WTC11 (cell line): ENCODE measurements around the gene CD226. TPM values are rescaled to one million over a fixed set of nuclear protein-coding genes. Genes with fewer than 3 reads are reported as not detected.

ENCODE experiments used
- ATAC-seq: fragments of 200-7000 bp; cut with Tn5 transposase; 2 replicates; pipeline ENCODE4 v1.10.0; 2021; ENCODE audit warnings: mild to moderate bottlenecking, moderate library complexity
- CTCF ChIA-PET: fragments of 300-600 bp; sonication (Branson Sonifier 250); formaldehyde crosslinking; loops from one replicate; lab custom pipeline; 2021; ENCODE audit warnings: antibody characterized with exemption; lab: Charles Lee
- POLR2A ChIA-PET: fragments of 350-600 bp; sonication (Branson Sonifier 250); formaldehyde crosslinking; loops from one replicate; lab custom pipeline; 2021; ENCODE audit warnings: antibody characterized with exemption; lab: Charles Lee
- DNase-seq: peaks from one replicate; pipeline ENCODE4 v3.0.0; 2021; ENCODE audit warnings: low spot score
- H3K27ac Mint-ChIP-seq: 2 replicates; pipeline ENCODE4 v1.8.0; 2021; ENCODE audit warnings: mixed read lengths
- H3K27me3 Mint-ChIP-seq: 2 replicates; pipeline ENCODE4 v1.8.0; 2021; ENCODE audit warnings: low read depth, mild to moderate bottlenecking, moderate library complexity, mixed read lengths
- H3K36me3 Mint-ChIP-seq: 2 replicates; pipeline ENCODE4 v1.8.0; 2021; ENCODE audit warnings: mixed read lengths
- H3K4me1 Mint-ChIP-seq: 2 replicates; pipeline ENCODE4 v1.8.0; 2022; ENCODE audit warnings: mixed read lengths
- H3K4me3 Mint-ChIP-seq: 2 replicates; pipeline ENCODE4 v1.8.0; 2021; ENCODE audit warnings: mild to moderate bottlenecking, moderate library complexity, mixed read lengths
- H3K9me3 Mint-ChIP-seq: 2 replicates; pipeline ENCODE4 v1.8.0; 2021; ENCODE audit warnings: mixed read lengths
- CBFB ChIP-seq: sonication (generic); formaldehyde crosslinking; IDR thresholded peaks from 2 replicates; pipeline ENCODE4 v1.8.1; 2022; ENCODE audit warnings: mild to moderate bottlenecking, low read depth, missing genetic modification reagents
- CREB1 ChIP-seq: sonication (generic); formaldehyde crosslinking; IDR thresholded peaks from 2 replicates; pipeline ENCODE4 v1.8.0; 2023; ENCODE audit warnings: mild to moderate bottlenecking, missing genetic modification reagents
- ETV6 ChIP-seq: sonication (generic); formaldehyde crosslinking; IDR thresholded peaks from 2 replicates; pipeline ENCODE4 v1.8.1; 2022; ENCODE audit warnings: mild to moderate bottlenecking, missing genetic modification reagents
- KAT7 ChIP-seq: sonication (generic); formaldehyde crosslinking; IDR thresholded peaks from 2 replicates; pipeline ENCODE4 v1.8.1; 2023; ENCODE audit warnings: missing genetic modification reagents, mild to moderate bottlenecking, borderline replicate concordance
- NFYB ChIP-seq: sonication (generic); formaldehyde crosslinking; conservative IDR thresholded peaks from 2 replicates; pipeline ENCODE4 v1.8.0; 2022; ENCODE audit warnings: low read depth, missing genetic modification reagents
- NR3C1 ChIP-seq: sonication (generic); formaldehyde crosslinking; conservative IDR thresholded peaks from 2 replicates; pipeline ENCODE4 v1.8.1; 2023; ENCODE audit warnings: low read depth, mild to moderate bottlenecking, missing genetic modification reagents
- TEAD1 ChIP-seq: sonication (generic); formaldehyde crosslinking; IDR thresholded peaks from 2 replicates; pipeline ENCODE4 v1.8.0; 2022; ENCODE audit warnings: mild to moderate bottlenecking, missing genetic modification reagents
- ZNF396 ChIP-seq: fragments of 250-450 bp; sonication (Bioruptor Pico); IDR thresholded peaks from 2 replicates; pipeline ENCODE4 v1.8.0; 2021; ENCODE audit warnings: mild to moderate bottlenecking, moderate library complexity, borderline replicate concordance
- ZNF671 ChIP-seq: fragments of 250-450 bp; sonication (Bioruptor Pico); IDR thresholded peaks from 2 replicates; pipeline ENCODE4 v1.8.0; 2021; ENCODE audit warnings: mild to moderate bottlenecking
- total RNA-seq: library from RNA; stranded (reverse); gene quantifications from 3 replicates; pipeline ENCODE4 v1.2.3, GENCODE V29; 2021
- TF ChIP-seq, protein P1 (sequence below): sonication (generic); formaldehyde crosslinking; IDR thresholded peaks from 2 replicates; pipeline ENCODE4 v1.8.0; 2023; ENCODE audit warnings: mild to moderate bottlenecking, missing genetic modification reagents
- TF ChIP-seq, protein P2 (sequence below): sonication (generic); formaldehyde crosslinking; IDR thresholded peaks from 2 replicates; pipeline ENCODE4 v1.8.0; 2022; ENCODE audit warnings: mild to moderate bottlenecking, missing genetic modification reagents
- TF ChIP-seq, protein P3 (sequence below): fragments of 250-450 bp; sonication (Bioruptor Pico); IDR thresholded peaks from 2 replicates; pipeline ENCODE4 v1.9.0; 2021; ENCODE audit warnings: moderate library complexity, mild to moderate bottlenecking, inconsistent platforms, borderline replicate concordance
- TF ChIP-seq, protein P4 (sequence below): sonication (generic); formaldehyde crosslinking; IDR thresholded peaks from 2 replicates; pipeline ENCODE4 v1.8.1; 2023; ENCODE audit warnings: mild to moderate bottlenecking, missing genetic modification reagents, moderate library complexity
- TF ChIP-seq, protein P5 (sequence below): sonication (generic); formaldehyde crosslinking; conservative IDR thresholded peaks from 2 replicates; pipeline ENCODE4 v1.8.1; 2023; ENCODE audit warnings: mild to moderate bottlenecking, low read depth, missing genetic modification reagents, moderate library complexity

The CD226 gene
- total RNA-seq, 1 experiment from 2014 or later = 0.24 TPM

DNA sequence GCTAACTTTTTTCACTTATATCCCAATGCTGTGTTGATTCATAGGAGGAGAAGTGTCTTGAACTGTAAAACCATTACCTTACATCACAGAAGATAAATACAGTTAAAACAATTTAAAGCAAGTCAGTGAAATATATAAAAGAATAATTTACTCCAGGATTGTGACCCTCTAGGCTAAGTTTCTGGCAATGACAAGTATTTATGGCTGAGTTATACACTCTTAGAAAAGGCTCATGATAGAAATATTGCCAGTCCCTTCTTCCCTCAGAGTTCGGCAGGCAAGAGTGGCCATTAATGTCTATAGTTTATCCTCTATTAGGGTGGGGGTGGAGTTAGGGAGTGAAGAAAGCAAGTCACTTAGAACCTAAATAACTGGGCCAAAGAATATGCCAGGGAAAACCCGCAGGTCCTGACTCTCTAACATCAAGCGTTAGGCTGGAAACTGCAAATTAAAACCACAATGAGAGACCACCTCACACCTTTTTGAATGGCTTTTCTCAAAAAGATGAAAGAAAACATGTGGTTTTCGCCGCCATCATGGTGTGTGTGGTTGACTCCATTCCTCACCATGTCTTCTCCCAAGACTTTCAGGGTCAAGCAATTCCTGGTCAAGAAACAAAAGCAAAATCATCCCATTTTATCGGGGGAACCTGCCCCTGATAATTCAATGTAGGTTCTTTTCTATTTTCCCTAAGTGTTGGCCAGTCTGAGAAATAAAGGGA lies 69.3 kb downstream of the CD226 start (continued):
- TF ChIP-seq, protein P1, sequence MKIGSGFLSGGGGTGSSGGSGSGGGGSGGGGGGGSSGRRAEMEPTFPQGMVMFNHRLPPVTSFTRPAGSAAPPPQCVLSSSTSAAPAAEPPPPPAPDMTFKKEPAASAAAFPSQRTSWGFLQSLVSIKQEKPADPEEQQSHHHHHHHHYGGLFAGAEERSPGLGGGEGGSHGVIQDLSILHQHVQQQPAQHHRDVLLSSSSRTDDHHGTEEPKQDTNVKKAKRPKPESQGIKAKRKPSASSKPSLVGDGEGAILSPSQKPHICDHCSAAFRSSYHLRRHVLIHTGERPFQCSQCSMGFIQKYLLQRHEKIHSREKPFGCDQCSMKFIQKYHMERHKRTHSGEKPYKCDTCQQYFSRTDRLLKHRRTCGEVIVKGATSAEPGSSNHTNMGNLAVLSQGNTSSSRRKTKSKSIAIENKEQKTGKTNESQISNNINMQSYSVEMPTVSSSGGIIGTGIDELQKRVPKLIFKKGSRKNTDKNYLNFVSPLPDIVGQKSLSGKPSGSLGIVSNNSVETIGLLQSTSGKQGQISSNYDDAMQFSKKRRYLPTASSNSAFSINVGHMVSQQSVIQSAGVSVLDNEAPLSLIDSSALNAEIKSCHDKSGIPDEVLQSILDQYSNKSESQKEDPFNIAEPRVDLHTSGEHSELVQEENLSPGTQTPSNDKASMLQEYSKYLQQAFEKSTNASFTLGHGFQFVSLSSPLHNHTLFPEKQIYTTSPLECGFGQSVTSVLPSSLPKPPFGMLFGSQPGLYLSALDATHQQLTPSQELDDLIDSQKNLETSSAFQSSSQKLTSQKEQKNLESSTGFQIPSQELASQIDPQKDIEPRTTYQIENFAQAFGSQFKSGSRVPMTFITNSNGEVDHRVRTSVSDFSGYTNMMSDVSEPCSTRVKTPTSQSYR (CRISPR knock-in tag) = no peak
- no peak for TF ChIP-seq ZNF396 (CRISPR knock-in tag)
- TF ChIP-seq, protein P2, sequence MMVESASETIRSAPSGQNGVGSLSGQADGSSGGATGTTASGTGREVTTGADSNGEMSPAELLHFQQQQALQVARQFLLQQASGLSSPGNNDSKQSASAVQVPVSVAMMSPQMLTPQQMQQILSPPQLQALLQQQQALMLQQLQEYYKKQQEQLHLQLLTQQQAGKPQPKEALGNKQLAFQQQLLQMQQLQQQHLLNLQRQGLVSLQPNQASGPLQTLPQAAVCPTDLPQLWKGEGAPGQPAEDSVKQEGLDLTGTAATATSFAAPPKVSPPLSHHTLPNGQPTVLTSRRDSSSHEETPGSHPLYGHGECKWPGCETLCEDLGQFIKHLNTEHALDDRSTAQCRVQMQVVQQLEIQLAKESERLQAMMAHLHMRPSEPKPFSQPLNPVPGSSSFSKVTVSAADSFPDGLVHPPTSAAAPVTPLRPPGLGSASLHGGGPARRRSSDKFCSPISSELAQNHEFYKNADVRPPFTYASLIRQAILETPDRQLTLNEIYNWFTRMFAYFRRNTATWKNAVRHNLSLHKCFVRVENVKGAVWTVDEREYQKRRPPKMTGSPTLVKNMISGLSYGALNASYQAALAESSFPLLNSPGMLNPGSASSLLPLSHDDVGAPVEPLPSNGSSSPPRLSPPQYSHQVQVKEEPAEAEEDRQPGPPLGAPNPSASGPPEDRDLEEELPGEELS (CRISPR knock-in tag) = no peak
- TF ChIP-seq, protein P3, sequence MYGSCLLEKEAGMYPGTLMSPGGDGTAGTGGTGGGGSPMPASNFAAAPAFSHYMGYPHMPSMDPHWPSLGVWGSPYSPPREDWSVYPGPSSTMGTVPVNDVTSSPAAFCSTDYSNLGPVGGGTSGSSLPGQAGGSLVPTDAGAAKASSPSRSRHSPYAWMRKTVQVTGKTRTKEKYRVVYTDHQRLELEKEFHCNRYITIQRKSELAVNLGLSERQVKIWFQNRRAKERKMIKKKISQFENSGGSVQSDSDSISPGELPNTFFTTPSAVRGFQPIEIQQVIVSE (CRISPR knock-in tag) = no peak
- no peak for TF ChIP-seq CREB1 (CRISPR knock-in tag)
- TF ChIP-seq, protein P4, sequence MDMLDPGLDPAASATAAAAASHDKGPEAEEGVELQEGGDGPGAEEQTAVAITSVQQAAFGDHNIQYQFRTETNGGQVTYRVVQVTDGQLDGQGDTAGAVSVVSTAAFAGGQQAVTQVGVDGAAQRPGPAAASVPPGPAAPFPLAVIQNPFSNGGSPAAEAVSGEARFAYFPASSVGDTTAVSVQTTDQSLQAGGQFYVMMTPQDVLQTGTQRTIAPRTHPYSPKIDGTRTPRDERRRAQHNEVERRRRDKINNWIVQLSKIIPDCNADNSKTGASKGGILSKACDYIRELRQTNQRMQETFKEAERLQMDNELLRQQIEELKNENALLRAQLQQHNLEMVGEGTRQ (CRISPR knock-in tag) = no peak
- TF ChIP-seq CBFB = no peak
- TF ChIP-seq NR3C1 (CRISPR knock-in tag) = no peak
- TF ChIP-seq, all 79 proteins: peak for 0

DNA sequence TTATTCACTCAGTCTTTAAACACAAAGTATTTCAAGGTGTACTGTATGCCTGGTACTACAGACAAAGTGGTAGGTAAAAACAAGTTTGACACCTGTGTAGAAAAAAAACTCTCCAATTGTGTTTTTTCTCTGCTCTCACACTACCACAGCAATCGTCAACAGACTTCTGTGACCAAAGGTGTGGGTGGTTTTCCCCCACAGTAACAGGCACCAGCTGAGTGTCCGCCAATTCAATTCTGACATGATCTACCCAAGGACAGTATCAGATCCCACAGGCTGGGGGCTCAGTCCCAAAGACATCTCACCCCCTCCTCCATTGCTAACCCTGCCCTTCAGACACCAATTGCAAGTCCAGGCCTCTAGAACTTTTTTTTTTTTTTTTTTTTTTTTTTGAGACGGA lies 71.2 kb downstream of the CD226 start:
- Mint-ChIP-seq H3K4me1 (peaks cover 38% of the 10 kb centered on the region), H3K36me3 (peaks cover 4% of the 10 kb centered on the region; the same call in 1 of the 2 replicates), H3K27me3 (no peaks in the 10 kb centered on the region), H3K27ac (0 out of 2 replicates have a peak overlapping the region, but pooled peaks have one; percentile 55), H3K4me3 (no peak overlapping the region), H3K9me3 (peaks cover 12% of the 10 kb centered on the region)
- ATAC-seq (no peak), DNase-seq (no peak)
- ChIA-PET CTCF (no interaction called here), POLR2A (no interaction called here)
- TF ChIP-seq NFYB (CRISPR knock-in tag) = no peak

DNA sequence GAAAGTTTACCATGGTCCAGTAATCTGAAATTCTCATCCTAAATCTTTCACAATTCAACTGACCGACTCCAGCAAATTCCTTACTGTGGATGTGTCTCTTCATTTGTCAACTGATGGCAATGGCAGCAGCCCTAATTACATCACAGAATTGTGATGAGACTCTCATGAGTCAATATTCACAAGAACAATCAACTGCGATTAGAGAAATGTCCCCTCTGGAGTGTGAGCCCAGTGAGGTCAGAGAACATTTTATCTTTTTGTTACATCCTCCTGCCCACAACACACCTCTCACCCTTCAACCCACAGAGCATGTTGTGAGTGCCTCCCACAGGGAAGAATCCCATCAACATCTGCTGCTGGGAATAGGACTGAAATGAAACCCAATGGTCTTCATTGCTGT lies 73.6 kb downstream of the CD226 start:
- H3K4me1 Mint-ChIP-seq = peaks cover 20% of the 10 kb centered on the region
- peaks cover 6% of the 10 kb centered on the region for H3K9me3 Mint-ChIP-seq
- POLR2A ChIA-PET = no interaction called here
- H3K4me3 Mint-ChIP-seq = no peak overlapping the region
- no peaks in the 10 kb centered on the region for H3K27me3 Mint-ChIP-seq
- H3K36me3 Mint-ChIP-seq = peaks cover 4% of the 10 kb centered on the region; the same call in 1 of the 2 replicates
- CTCF ChIA-PET = no interaction called here
- ATAC-seq (no peak), DNase-seq (no peak)
- H3K27ac Mint-ChIP-seq = no peak overlapping the region
- no peak for TF ChIP-seq ETV6
- no peak for TF ChIP-seq TEAD1
- no peak for TF ChIP-seq KAT7 (CRISPR knock-in tag)
- TF ChIP-seq, protein P5, sequence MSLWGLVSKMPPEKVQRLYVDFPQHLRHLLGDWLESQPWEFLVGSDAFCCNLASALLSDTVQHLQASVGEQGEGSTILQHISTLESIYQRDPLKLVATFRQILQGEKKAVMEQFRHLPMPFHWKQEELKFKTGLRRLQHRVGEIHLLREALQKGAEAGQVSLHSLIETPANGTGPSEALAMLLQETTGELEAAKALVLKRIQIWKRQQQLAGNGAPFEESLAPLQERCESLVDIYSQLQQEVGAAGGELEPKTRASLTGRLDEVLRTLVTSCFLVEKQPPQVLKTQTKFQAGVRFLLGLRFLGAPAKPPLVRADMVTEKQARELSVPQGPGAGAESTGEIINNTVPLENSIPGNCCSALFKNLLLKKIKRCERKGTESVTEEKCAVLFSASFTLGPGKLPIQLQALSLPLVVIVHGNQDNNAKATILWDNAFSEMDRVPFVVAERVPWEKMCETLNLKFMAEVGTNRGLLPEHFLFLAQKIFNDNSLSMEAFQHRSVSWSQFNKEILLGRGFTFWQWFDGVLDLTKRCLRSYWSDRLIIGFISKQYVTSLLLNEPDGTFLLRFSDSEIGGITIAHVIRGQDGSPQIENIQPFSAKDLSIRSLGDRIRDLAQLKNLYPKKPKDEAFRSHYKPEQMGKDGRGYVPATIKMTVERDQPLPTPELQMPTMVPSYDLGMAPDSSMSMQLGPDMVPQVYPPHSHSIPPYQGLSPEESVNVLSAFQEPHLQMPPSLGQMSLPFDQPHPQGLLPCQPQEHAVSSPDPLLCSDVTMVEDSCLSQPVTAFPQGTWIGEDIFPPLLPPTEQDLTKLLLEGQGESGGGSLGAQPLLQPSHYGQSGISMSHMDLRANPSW (CRISPR knock-in tag) = no peak
- no peak for TF ChIP-seq ZNF671 (CRISPR knock-in tag)
- TF ChIP-seq, all 79 proteins: peak for 0
